Stimulated activated CD8-positive, alpha-beta memory T cell treated with anti-CD3 and anti-CD28 coated beads, Interleukin-2, amount 100 ng/mL, for 48 hours (primary cell): ENCODE measurements around the gene IRF9.

Experiments used
- DNase-seq, 2 donors: peaks; one replicate each; pipeline ENCODE4 v3.0.0-alpha.2; 2020; ENCODE audit warnings: low read depth in 2 of 2

The IRF9 gene

DNA sequence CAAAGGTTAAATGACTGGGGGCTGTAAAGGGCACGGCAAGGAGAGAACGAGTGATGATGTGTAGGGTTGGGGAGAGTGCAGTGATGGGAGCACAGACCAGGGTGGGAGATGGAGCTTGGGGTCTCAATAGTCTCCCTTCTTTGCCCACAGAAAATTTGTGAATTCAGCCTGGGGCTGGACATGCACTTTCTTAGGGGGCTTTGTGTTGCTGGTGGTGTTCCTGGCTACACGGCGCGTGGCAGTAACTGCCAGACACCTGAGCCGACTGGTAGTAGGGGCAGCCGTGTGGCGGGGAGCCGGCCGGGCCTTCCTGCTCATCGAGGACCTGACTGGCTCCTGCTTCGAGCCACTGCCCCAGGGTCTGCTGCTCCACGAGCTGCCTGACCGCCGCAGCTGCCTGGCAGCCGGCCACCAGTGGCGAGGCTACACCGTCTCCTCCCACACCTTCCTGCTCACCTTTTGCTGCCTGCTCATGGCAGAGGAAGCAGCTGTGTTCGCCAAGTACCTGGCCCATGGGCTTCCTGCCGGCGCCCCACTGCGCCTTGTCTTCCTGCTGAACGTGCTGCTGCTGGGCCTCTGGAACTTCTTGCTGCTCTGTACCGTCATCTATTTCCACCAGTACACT lies 28.9 kb upstream of the IRF9 start:
- DNase-seq = no peak

DNA sequence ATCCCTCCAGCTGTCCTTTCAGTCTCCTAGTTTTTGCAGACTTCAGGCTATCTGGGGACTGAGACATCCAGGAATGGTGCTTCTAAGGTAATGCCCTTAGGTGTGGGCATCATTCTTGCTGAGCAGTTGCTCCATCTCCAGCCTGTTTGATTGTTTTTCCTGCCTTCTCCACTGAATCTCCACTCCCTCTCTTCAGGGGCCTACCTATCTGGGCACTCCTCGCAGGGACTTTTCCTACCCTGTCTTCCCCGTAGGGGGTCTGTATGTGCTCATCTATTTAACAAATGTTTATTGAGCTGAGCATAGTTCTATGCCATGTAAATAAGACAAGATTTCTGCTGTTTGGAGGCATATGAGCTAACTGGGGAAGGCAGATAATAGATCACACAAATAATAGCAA lies 28.1 kb upstream of the IRF9 start:
- DNase-seq = no peak

DNA sequence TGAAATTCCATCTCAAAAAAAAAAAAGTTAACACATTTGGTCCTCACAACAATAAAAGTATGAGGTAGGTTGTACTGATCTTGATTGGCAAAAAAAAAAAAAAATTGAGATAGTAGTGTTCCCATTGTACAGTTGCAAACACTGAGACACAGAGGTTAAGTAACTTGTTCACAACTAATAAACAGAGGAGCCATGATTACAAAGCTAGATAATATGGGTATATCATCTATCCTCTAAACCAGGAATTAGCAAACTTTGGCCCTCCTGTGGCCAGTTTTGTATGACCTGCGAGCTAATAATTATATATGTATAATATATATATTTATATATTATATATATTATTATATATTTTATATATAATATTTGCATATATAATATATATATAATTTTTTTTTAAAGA lies 27.3 kb upstream of the IRF9 start:
- no peak for DNase-seq

DNA sequence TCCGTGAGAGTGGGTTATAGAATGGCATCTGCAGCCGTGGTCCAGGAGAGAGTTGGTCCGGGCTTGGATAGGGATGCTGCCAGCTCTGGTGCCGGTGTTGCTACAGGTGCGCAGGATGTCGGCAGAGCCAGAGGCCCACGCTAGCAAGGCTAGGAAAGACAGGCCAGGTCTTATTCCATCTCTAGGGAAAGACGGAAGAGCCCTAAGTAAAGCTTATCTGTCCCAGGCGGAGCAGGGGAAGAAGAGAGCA lies 25.6 kb upstream of the IRF9 start:
- no peak for DNase-seq

DNA sequence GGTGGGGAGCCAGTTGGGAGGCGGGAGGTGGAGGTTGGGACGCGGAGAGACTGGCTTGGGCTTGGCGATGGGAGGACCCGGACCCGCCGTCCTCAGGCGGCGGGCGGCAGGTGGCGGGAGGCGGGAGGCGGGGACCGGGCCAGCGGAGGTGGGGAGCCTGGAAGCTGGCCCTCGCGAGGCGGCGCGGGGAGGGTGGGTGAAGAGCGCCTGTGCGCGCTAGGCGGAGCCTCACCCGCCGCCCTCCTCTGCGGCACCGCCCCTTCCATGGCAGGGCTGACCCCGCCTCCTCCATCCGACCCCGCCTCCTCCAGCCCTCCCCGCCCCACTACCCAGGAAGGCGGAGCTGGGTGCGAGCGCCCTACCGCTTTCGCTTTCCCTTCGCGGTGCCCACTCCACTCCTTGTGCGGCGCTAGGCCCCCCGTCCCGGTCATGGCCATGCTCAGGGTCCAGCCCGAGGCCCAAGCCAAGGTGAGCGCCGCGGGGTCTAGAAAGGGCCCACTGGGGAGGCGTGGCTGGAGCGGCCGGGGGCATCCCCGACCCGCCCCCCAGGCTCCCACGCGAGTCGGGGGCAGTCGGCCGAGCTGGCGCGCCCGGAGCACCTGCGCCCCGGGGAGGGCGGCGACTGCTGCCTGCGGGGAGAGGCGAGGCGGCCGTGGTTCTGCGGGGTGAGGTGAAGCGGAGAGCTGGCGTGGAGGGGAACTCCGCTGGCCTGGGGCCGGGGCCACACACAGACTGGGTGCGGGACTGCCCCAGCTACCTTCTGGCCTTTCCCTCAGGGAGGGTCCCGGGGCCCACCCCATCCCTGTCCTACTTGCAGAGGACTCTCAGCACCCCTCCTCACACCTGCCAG lies 25.0 kb upstream of the IRF9 start, which contains the start of gene PSME1:
TSS of gene PSME1 (plus strand) at position 361 of the 850 bp plus-strand sequence. CDS start at position 430, 69 bp downstream.
- DNase-seq = peak; percentile 89 to 94

DNA sequence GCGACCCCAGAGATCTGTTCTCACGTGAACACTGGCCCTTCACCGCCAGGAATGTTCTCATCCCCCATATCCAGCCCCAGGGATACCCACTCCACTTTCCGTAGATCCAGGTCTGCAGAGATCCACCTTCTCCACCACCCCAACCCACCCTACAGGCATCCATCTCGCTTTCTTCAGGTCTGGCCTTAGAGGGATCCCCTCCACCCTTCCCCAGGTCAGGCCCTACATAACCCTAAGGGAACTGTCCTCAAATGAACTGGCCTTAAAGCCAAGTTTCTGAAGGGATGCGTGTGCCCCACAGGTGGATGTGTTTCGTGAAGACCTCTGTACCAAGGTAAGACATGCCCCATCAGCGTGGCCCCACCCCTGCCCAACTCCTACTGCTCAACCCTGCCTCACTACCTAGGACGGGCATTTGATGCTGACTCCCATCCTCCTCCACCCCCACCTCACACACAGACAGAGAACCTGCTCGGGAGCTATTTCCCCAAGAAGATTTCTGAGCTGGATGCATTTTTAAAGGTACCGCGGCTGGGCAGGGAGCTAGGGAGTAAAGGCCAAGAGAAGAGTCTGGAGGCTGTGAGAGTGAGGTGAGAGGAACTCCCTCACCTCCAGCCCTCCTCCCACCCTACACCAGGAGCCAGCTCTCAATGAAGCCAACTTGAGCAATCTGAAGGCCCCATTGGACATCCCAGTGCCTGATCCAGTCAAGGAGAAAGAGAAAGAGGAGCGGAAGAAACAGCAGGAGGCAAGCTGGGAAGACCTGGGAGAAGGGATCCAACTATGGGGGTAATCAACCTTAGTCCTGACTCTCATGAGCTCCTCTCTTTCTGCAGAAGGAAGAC lies 24.2 kb upstream of the IRF9 start:
- no peak for DNase-seq

DNA sequence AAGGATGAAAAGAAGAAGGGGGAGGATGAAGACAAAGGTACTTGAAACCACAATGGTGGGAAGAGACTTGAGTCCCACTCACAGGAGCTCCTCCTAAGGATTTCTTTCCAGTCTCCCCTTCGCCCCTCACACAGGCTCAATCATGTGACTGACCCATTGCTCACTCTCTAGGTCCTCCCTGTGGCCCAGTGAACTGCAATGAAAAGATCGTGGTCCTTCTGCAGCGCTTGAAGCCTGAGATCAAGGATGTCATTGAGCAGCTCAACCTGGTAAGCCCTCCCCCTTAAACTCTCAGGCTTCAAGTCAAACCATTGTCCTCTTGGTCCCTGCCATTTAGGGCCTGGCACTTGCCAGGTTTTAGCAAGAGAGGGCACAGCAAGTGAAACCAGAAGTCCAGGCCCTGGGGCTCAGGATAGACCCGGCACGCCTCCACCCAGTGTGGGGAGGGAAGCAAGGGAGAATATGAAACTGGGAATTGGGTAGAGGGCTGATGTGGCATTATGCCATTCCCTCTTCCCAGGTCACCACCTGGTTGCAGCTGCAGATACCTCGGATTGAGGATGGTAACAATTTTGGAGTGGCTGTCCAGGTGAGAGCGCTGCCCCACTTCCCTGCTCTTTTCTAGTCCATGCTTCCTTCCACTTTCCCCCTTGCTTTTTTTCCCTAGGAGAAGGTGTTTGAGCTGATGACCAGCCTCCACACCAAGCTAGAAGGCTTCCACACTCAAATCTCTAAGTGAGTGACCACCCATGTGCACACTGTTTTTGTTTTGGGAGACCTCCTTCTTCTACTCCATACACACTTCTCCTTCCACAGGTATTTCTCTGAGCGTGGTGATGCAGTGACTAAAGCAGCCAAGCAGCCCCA lies 23.3 kb upstream of the IRF9 start:
- DNase-seq = no peak

DNA sequence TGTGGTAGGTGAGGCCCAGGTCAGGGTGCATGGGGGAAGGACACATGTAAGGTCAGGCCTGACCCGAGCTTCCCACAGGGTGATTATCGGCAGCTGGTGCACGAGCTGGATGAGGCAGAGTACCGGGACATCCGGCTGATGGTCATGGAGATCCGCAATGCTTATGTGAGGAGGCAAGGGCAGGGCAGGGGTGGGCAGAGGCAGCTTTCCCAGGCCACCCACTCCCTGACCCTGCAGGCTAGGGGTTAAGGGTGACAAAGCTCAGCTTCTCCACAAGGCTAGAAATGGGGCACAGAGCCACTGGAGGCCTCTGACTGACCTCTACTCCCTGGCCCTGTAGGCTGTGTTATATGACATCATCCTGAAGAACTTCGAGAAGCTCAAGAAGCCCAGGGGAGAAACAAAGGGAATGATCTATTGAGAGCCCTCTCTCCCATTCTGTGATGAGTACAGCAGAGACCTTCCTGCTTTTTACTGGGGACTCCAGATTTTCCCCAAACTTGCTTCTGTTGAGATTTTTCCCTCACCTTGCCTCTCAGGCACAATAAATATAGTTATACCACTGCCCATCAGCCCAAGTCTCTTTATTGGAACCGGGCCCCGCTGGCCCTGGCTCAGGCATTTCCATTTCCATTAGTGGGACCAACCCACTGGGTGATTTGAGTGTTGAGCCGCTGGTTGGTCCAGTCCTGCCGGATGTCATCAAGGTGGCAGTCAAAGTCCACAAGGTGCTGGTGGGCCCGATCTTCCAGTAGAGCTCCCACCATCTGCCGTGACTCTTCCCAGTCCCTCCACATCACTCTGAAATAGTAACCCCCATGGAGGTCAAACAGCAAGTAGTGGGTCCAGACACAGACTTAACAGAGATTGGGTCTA lies 22.4 kb upstream of the IRF9 start:
- no peak for DNase-seq

DNA sequence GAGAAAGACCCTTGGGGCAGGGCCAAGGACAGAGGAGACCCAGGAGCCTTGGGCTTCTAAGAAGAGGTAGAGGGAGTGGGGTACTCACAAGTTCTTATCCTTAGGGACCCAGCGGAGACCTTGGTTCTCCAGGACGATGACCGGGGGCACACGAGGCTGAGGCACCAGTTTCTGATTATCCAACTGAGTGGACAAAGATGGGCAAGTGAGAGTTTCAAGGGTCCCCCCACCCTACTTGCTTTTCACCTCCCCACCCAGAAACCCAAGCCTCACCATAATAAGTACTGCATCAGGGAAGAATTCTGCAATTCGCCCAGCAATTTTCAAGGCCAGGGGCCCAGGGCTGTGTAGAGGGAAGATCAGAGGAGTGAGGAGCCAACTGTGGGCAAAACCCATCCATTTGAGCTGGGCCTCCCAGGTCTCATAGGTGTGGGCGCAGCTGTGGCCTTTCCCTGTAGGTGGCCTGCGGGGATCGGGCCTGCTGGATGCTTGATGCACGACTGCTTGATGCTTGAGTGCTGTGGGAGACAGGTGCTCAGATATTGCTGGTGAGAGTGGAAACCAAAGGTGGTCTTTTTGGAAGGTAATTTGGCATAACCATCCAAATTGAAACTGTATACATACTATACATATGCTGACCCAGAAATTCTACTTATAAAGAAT lies 21.7 kb upstream of the IRF9 start:
- DNase-seq = no peak

DNA sequence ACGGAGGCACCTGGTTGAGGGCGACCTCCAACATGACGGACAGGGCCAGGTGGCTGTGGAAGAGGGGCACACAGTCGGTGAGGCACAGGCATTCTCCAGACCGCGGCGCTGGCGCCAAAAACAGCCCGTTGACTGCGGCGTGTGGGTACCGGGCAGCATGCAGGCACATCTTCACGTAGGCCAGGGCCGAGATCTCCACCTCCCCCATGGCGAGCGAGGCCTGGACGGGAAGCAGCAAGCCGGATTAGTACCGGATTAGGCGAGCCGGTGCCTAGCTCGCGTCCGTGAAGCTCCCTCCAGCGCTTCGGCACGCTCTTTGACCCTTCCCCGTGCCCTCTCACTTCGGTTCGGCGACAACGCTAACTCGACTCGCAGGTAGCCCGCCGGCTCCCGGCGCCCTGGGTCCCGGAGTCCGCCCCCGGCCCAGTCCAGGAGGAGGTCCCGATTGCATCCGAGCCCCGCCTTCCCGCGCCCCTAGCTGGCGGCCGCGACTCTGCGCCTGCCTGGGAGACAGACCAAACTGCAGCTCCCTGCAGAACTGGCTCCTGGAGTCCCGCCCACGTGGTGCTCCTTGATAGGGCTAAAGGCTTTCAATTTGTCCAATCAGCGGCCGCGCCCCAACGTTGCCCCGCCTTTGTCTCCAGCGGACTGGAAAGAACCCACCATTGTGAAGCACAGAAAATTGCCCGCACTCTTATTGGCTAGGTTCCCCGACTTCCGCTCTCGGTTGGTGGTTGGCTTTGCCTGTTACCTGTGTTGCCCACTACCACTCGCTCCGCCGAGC lies 19.8 kb upstream of the IRF9 start, which contains the start of gene EMC9:
TSS of gene EMC9 (minus strand) at position 495 of the 784 bp plus-strand sequence. CDS start at position 208, 287 bp downstream.
- DNase-seq = peak; percentile 100

DNA sequence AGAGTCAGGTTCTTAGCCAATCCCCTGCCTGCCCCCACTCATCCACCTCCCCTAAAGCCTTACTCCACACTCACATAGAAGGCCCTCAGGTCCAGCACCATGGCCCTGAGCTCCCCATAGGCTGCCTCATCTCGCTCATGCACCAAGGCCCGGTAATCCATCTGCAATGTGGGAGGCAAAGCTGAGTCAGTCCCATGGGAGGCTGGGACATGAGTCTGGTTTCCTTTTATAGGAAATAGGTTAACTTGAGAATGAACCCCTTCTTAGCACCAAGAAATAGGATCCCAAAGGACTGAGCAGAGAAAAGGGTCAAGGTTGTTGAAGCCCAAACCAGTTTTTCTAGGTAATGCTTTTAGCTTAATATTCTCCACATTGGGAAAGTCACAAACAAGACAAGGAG lies 17.6 kb upstream of the IRF9 start:
- DNase-seq = no peak

DNA sequence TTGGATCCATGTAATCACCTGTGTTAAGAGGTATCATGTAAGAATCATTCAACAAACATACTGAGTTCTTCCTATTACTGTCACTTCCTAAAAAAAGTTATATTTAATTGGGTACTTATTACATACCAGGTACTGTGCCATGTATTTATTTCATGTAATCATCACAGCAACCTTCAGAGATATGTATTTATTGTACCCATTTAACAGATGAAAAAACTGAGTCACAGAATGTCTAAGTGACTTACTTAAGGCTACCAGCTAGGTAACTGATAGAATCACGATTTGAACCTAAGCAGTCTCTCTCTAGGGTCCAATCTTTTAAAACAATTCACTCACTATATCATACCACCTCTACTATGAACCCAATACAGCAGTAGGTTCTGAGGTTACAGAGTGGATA lies 16.6 kb upstream of the IRF9 start:
- DNase-seq = no peak

DNA sequence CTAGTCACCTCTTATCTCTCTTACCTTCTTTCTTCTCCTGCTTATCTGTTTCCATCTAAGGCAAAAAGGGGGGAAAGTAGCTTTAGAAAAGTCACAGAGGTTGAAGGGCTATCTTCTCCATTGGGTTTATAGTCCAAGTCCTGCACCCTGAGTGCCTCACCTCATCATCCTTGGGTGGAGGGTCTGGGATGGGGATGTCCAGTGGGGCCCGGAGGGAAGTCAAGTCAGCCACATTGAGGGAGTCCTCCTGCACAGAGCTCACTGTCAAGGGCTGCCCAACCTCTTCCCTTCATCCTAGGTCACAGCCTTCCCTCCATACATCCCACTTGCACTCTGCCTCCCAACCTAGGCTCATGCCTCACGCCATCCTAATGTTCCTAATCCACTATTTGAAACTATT lies 15.8 kb upstream of the IRF9 start:
- no peak for DNase-seq

DNA sequence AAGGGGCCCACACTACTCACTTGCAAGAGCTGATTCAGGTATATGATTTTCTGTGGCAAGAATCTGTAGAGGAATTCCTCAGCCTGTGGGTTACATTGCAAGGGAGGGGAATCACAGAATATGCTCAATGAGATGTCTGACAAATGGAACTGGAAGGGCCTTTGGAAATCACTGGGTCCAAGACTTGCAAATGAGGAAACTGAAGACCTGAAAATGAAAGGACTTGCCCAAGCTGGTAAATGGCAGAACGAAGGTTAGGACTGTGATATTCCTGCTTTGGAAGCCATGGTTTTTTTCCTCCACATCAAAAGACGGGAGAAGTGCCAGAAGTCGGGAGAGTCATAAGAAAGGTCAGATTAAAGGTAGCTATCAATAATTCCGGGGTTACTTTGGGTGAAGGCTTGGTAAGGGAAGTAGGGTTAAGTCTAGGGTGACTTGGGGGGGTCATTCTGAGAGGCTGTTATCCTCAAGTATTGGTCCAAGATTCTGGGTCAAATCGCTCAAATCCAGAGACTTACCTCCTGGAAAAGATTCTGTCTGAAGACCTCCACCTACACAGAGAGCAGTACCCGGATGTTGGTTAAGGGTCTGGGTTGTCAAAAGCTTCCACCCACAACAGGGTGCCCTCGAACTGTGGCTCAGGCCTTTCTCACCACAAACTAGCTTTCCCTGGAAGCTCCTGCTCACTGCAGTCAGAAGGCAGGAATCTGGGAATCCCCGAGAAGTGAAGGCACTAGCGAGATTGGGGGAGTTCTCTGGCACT lies 15.2 kb upstream of the IRF9 start:
- DNase-seq = no peak

DNA sequence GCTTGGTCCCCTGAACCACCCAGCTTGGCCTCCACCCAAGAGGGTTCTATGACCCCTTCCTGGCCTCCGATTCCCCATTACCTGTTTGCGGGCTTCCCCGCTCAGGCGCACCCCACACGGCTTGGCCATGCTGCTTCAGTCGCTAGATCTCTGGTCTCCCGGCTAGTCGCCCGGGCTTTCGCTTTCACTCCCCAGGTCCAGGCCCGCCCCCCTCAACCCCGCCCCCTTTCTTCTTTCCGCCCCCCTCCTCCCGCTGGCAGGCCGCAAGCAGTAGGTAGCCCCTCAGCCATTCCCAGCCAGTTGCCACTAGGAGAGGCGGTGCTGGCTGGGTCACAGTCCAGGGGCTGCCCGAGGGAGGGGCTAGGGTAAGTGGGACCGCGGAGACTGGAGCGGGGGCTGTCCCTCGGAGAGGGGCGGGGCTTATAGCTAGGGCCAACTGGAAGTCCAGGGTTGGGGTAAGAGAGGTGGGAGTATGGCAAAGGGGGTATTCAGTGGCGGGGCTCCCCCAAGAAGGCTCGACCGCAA lies 14.6 kb upstream of the IRF9 start, which contains the start of gene PSME2:
TSS of gene PSME2 (minus strand) at position 158 of the 525 bp plus-strand sequence. CDS start at position 129, 29 bp downstream.
- peak; percentile 89 to 90 for DNase-seq

DNA sequence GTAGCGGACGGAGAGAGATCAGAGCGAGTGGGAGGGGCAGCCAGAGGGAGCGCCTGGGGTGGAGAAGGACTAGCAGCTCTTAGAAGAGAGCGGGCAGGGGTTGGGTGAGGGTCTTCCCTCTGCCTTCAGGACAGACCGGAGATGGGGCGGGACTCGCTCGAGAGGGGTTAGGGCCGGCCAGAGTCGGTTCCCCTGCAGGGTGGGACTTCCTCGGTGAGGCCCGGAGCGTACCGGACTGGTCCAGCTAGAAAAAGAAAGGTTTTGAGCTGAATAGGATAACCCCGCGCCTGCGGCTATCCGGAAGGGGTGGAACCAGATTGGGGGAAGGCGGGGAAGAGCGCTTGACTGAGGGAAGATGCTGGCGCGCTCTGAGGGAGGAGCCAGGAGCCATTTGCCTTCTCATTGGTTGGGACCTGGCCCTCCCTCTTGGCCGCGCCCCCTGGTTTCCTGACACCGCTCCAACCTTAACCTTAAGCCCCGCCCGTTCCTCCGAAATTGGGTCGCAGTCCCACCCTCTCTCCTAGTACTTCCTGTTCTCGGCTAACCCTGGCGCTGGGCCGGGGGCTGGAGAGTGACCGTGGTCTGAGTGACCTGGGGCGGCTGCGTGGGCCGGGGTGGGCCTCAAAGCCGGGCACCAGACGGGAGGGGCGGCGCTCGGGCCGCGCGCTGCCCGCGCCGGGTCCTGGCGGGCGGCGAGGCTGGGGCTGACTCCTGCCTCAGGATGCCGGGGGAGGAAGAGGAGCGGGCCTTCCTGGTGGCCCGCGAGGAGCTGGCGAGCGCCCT lies 13.9 kb upstream of the IRF9 start, which contains the start of gene RNF31:
TSS of gene RNF31 (plus strand) at position 521 of the 783 bp plus-strand sequence. CDS start at position 722, 201 bp downstream.
- DNase-seq = peak; percentile 96 to 97
